ENCODE measurements around the gene RANBP17.

Gene RANBP17

DNA sequence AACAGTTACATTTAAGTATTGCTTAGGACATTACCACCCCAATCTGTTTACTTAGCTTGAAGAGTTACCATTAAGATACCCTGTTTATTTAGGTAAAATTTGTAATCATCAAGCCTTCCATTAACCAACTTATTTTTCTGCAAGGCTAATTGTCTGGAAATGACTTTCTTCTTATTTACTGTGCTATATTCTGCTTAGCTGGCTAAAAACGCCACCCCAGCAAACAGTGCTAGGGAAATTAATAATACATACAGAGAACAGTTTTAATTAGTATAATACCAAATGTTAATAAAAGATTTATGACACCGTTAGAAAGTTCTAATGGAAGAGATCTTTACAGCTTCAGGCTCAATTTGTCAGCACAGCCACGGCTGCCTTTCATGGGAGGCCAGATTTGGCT is 461.2 kb downstream of the RANBP17 start:
- DNase-seq, result no peak

- no peak for DNase-seq
Measured at GRCh38 chr5:171323806-171324632, 462.2 kb downstream of the RANBP17 start.

GRCh38 chr5:171330021-171330420 is 468.2 kb downstream of the RANBP17 start:
- no peak for DNase-seq

GRCh38 chr5:171335616-171336015 is 473.8 kb downstream of the RANBP17 start:
- DNase-seq, result no peak

GRCh38 chr5:171336521-171337209 is 474.8 kb downstream of the RANBP17 start:
- peak; percentile 37 for DNase-seq

DNA sequence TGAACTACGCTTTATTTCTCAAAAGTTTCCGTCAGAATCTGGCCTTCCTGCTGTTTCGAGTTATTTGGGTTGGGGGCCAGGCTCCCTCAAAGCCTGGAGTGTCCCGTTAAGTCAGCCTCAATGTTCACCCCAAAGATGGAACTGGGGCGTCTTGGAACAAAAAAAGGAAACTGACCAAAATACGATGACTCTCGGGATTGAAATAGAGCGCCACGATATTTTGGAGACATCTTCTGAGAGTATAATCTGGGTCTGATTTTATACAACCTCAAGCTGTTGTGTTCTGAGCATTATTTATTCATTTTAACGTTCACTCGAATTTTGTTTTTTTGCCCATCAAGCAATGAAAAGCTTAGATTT is 475.4 kb downstream of the RANBP17 start:
- no peak for DNase-seq

DNA sequence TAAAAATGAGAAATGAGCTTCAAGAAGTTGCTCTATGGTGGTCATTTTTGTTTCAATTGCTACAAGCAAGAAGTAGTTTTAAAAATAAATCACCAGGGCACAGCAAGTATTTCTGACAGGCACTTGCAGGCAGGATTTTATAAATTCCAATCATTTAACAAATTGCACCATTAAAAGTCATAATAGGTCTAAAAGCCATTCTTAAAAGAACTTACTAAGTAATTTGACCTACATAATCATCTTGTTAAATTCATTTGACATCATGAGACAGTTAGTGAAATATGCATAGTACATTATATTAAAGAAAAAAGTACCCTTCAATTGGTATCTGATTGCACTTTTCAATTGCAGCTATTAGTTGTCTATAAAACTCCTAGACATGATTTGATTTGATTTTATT is 478.2 kb downstream of the RANBP17 start:
- DNase-seq, result no peak

DNA sequence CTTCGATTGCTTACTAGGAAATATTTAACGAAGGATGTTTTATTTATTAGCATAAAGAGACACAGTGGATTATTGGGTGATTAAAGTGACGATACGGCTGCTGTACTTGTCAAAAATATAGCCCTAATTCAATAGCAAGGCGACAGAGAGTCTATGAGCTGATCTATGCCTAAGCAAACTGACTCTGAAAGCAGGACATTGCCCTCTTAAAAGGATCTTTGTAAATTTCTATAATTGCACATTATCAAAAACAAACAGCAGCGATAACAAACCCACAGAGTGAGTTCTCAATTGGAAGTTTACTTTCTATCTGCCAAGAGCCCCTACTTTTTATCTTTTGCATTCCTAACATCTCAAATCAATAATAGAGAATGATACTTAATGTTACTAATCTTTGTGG is 478.7 kb downstream of the RANBP17 start:
- DNase-seq, result no peak

DNA sequence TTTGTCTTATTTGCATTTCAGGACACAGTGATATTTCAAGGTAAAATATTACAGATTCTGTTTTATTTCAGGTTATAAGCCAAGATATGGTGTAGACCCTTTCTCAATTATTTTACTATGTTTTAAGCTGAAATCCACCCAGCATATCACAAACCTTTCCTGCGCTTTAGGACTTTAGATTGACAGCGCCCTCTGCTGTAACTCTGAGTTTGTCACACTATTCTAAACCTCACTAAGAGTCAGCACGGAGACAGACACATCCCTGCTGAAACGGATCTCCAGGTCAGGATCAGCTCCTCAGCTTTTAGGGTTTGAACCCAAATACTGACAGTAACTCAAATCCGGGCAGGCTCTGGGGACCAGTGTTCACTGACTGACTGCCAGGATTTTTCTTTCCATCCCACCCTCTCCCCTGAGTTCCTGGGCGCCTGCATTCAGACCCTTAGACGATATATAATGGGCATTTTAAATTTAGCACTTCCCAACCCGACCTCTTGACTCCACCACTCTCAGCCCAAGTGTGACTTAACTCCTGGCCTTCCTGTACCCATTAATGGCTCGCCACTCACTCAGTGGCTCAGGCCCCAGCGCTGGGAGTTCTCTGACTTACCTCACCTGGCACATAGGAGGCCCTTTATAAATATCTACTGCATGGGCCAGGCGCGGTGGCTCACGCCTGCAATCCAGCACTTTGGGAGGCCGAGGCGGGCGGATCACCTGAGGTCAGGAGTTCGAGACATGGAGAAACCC is 480.7 kb downstream of the RANBP17 start:
- DNase-seq, result peak; percentile 53

GRCh38 chr5:171344936-171345608 is 483.3 kb downstream of the RANBP17 start:
- DNase-seq, result no peak

All from activated CD4-positive, alpha-beta T cell treated with anti-CD3 and anti-CD28 coated beads for 48 hours (primary cell).